A549 (cell line): Measurements from ENCODE around the gene RAPSN. TPM values are rescaled to one million over a fixed set of nuclear protein-coding genes. Genes with fewer than 3 reads are reported as not detected.

Experiments used
- ATAC-seq, 2 experiments: fragments of 200-7000 bp in 1 of 2; fragments of >200 bp in 1 of 2; cut with Nextera tagmentation in 1 of 2; cut with Tn5 transposase in 1 of 2; 3 replicates each; pipeline versions ENCODE4 v1.8.0 to v1.9.1; 2018 to 2020; ENCODE audit warnings: mild to moderate bottlenecking in 1 of 2, moderate library complexity in 1 of 2
- CTCF ChIA-PET: fragments of 300-600 bp; sonication (Branson Sonifier 250); formaldehyde crosslinking; extraction: SDS; loops from one replicate; lab custom pipeline; 2021; ENCODE audit warnings: antibody characterized with exemption, inconsistent platforms; lab: Yijun Ruan, JAX
- POLR2A ChIA-PET: fragments of 350-600 bp; formaldehyde crosslinking; extraction: SDS; loops from one replicate; lab custom pipeline; 2021; ENCODE audit warnings: antibody characterized with exemption, inconsistent platforms; lab: Yijun Ruan, JAX
- DNase-seq, 2 experiments: peaks; one replicate each; pipeline versions ENCODE4 v3.0.0 to v3.0.0-alpha.2; 2011 to 2016; ENCODE audit warnings: low read depth in 1 of 2, low spot score in 1 of 2
- FAIRE-seq: peaks from 2 replicates; lab custom pipeline; 2011; peaks lifted over from hg19 to GRCh38; lab: Jason Lieb, UNC
- H3K27ac ChIP-seq, 2 experiments: fragments of >200 bp; sonication (Bioruptor Twin); formaldehyde crosslinking; 3 replicates each; pipeline ENCODE4 v1.5.1; 2016 to 2017
- H3K4me1 ChIP-seq: fragments of >200 bp; sonication (Bioruptor Twin); formaldehyde crosslinking; 3 replicates; pipeline ENCODE4 v1.6.1; 2016
- H3K4me2 ChIP-seq: fragments of >200 bp; sonication (Bioruptor Twin); formaldehyde crosslinking; 3 replicates; pipeline ENCODE4 v1.6.1; 2016
- H3K4me3 ChIP-seq: fragments of >200 bp; sonication (Bioruptor Twin); formaldehyde crosslinking; 3 replicates; pipeline ENCODE4 v1.5.1; 2016
- H3K9me3 ChIP-seq: fragments of >200 bp; sonication (Bioruptor Twin); formaldehyde crosslinking; 3 replicates; pipeline ENCODE4 v1.6.1; 2016
- ATOH8 ChIP-seq: fragments of 250-450 bp; sonication (Bioruptor Pico); IDR thresholded peaks from 2 replicates; pipeline ENCODE4 v1.5.0; 2020; ENCODE audit warnings: low read depth, mild to moderate bottlenecking, moderate library complexity
- BCL3 ChIP-seq: fragments of >200 bp; sonication (Bioruptor Twin); formaldehyde crosslinking; IDR thresholded peaks from 3 replicates; pipeline ENCODE4 v1.6.1; 2016
- CHD2 ChIP-seq: fragments of 150-350 bp; IDR thresholded peaks from 2 replicates; pipeline ENCODE4 v1.6.1; 2014; ENCODE audit warnings: low read length; ENCODE audit not compliant: partially characterized antibody
- CHD4 ChIP-seq: fragments of 200-600 bp; sonication (generic); IDR thresholded peaks from 2 replicates; pipeline ENCODE4 v1.6.1; 2016; ENCODE audit warnings: antibody characterized with exemption, mild to moderate bottlenecking, borderline replicate concordance
- EHF ChIP-seq: fragments of 250-450 bp; sonication (Bioruptor Pico); IDR thresholded peaks from 2 replicates; pipeline ENCODE4 v1.5.0; 2020; ENCODE audit warnings: mild to moderate bottlenecking
- EHMT2 ChIP-seq: fragments of 200-600 bp; sonication (generic); IDR thresholded peaks from 2 replicates; pipeline ENCODE4 v1.6.1; 2016; ENCODE audit warnings: antibody characterized with exemption, low read depth, mild to moderate bottlenecking, moderate library complexity
- ELK1 ChIP-seq: fragments of 150-350 bp; IDR thresholded peaks from 2 replicates; pipeline ENCODE4 v1.6.1; 2014; ENCODE audit warnings: low read depth, mild to moderate bottlenecking, low read length
- FOSL2 ChIP-seq, 2 experiments: fragments of 450-650 bp in 1 of 2; fragments of >200 bp in 1 of 2; sonication (Bioruptor Twin) in 1 of 2; formaldehyde crosslinking; IDR thresholded peaks; 2 replicates each; pipeline versions ENCODE4 v1.5.0 to v1.6.1; 2016 to 2020; ENCODE audit warnings: mild to moderate bottlenecking in 1 of 2, moderate library complexity in 1 of 2
- FOXS1 ChIP-seq: fragments of 250-450 bp; sonication (Bioruptor Pico); IDR thresholded peaks from 2 replicates; pipeline ENCODE4 v1.5.0; 2020; ENCODE audit warnings: mild to moderate bottlenecking, moderate library complexity
- HEYL ChIP-seq: fragments of 250-450 bp; sonication (Bioruptor Pico); IDR thresholded peaks from 2 replicates; pipeline ENCODE4 v1.8.0; 2021; ENCODE audit warnings: mild to moderate bottlenecking, moderate library complexity
- HOXA7 ChIP-seq: fragments of 250-450 bp; sonication (Bioruptor Pico); IDR thresholded peaks from 2 replicates; pipeline ENCODE4 v1.5.0; 2020; ENCODE audit warnings: mild to moderate bottlenecking, moderate library complexity
- JUNB ChIP-seq: fragments of >200 bp; sonication (Bioruptor Twin); formaldehyde crosslinking; IDR thresholded peaks from 2 replicates; pipeline ENCODE4 v1.6.1; 2016
- MAFK ChIP-seq: fragments of 450-650 bp; IDR thresholded peaks from 2 replicates; pipeline ENCODE4 v1.6.1; 2014; ENCODE audit not compliant: partially characterized antibody
- PBX3 ChIP-seq: IDR thresholded peaks from 2 replicates; pipeline ENCODE4 v1.6.1; 2012
- POLR2AphosphoS2 ChIP-seq: conservative IDR thresholded peaks from 2 replicates; pipeline ENCODE4 v1.6.1; 2012; ENCODE audit warnings: low read length, improper control_type of control experiment, inconsistent platforms
- RAD21 ChIP-seq, 2 experiments: fragments of >200 bp in 1 of 2; sonication (Bioruptor Twin) in 1 of 2; formaldehyde crosslinking in 1 of 2; IDR thresholded peaks in 1 of 2; conservative IDR thresholded peaks in 1 of 2; 2 replicates in 1 of 2; 3 replicates in 1 of 2; pipeline ENCODE4 v1.6.1; 2012 to 2018; ENCODE audit warnings: inconsistent platforms in 1 of 2
- RFX5 ChIP-seq: fragments of 450-650 bp; IDR thresholded peaks from 2 replicates; pipeline ENCODE4 v1.7.1; 2014; ENCODE audit warnings: antibody characterized with exemption, mild to moderate bottlenecking, moderate library complexity
- TP53 ChIP-seq: fragments of 250-450 bp; sonication (Bioruptor Pico); IDR thresholded peaks from 2 replicates; pipeline ENCODE4 v1.5.0; 2021; ENCODE audit warnings: mild to moderate bottlenecking, moderate library complexity
- ZC3H11A ChIP-seq: fragments of 450-650 bp; IDR thresholded peaks from 2 replicates; pipeline ENCODE4 v1.6.1; 2014; ENCODE audit warnings: antibody characterized with exemption, mild to moderate bottlenecking
- WGBS: methylation state at CpG from one replicate; pipeline ENCODE4 v1.1.6; 2017; ENCODE audit errors: missing lambda C conversion rate; 5-methylcytosine and 5-hydroxymethylcytosine counted together
- polyA minus RNA-seq: library from RNA; depleted of rRNA, polyadenylated mRNA; stranded (reverse); fragments of >200 nt; gene quantifications from 2 replicates; pipeline ENCODE4 v1.2.3, GENCODE V29; 2011; rRNA and poly(A)+ RNA removed
- polyA plus RNA-seq, 4 experiments: library from polyadenylated mRNA; depleted of rRNA in 3 of 4; stranded (reverse); fragments of >200 nt; fragmentation: RNase III in 1 of 4; extraction: RNeasy Plus Mini Kit Qiagen cat#74134 plus additional on column Dnase treatment in 1 of 4; gene quantifications; 2 replicates in 3 of 4; 3 replicates in 1 of 4; pipeline ENCODE4 v1.2.3, GENCODE V29; 2011 to 2017
- TF ChIP-seq, protein P1 (sequence below): fragments of >200 bp; sonication (Bioruptor Twin); formaldehyde crosslinking; IDR thresholded peaks from 3 replicates; pipeline ENCODE4 v1.5.1; 2016

The RAPSN gene
- 0.08 and 0.12 TPM in 2 replicates for polyA plus RNA-seq (2011; rRNA removed)
- 0.09 and 0.11 TPM in 2 replicates for polyA plus RNA-seq (2012; cell fraction: cytosol; rRNA removed)
- 1.2 TPM in 2 replicates for polyA plus RNA-seq (2012; cell fraction: nucleus; rRNA removed)
- polyA plus RNA-seq (2017; fragmentation: RNase III; extraction: RNeasy Plus Mini Kit Qiagen cat#74134 plus additional on column Dnase treatment), result 0.17 to 0.26 TPM (median 0.21 TPM) in 3 replicates
- 0.49 and 0.91 TPM in 2 replicates for polyA minus RNA-seq

- no peak within 1 kb of the TSS for H3K4me2 ChIP-seq
- 88% methylated on average over 25 of the region's 32 CpGs for WGBS
- no peaks in the 10 kb centered on the region for H3K4me1 ChIP-seq
- TF ChIP-seq CHD4 (no peak), ELK1 (no peak), EHMT2 (no peak), BCL3 (no peak), ATOH8 (CRISPR knock-in tag) (no peak), FOSL2 (IDR thresholded peaks at IDR 0.05) (no peak), FOSL2 (CRISPR knock-in tag; IDR thresholded peaks at IDR 0.05) (no peak), HOXA7 (no peak), CHD2 (no peak), HEYL (CRISPR knock-in tag) (no peak), POLR2AphosphoS2 (no peak), FOXS1 (CRISPR knock-in tag) (no peak), JUNB (no peak)
- TF ChIP-seq, protein P1, sequence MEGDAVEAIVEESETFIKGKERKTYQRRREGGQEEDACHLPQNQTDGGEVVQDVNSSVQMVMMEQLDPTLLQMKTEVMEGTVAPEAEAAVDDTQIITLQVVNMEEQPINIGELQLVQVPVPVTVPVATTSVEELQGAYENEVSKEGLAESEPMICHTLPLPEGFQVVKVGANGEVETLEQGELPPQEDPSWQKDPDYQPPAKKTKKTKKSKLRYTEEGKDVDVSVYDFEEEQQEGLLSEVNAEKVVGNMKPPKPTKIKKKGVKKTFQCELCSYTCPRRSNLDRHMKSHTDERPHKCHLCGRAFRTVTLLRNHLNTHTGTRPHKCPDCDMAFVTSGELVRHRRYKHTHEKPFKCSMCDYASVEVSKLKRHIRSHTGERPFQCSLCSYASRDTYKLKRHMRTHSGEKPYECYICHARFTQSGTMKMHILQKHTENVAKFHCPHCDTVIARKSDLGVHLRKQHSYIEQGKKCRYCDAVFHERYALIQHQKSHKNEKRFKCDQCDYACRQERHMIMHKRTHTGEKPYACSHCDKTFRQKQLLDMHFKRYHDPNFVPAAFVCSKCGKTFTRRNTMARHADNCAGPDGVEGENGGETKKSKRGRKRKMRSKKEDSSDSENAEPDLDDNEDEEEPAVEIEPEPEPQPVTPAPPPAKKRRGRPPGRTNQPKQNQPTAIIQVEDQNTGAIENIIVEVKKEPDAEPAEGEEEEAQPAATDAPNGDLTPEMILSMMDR, result no peak
- TF ChIP-seq, all 56 proteins: peak for 0
- Histone ChIP-seq H3K9me3 (no peaks in the 10 kb centered on the region), H3K27ac (no peak within 1 kb of the TSS), H3K4me3 (no peak within 1 kb of the TSS)
- ChIA-PET CTCF (interaction anchor here (1.5 to 1.6 kb wide), 2 partner anchors 41 to 75 kb away, joined by 4 read pairs; partner anchors contain the start of gene SLC39A13), POLR2A (no interaction called here)
- ATAC-seq (peak; percentile 14 to 26; a peak in 3 of 6 replicates), FAIRE-seq (no peak), DNase-seq (no peak)
Measured at GRCh38 chr11:47448566-47449427, at the start of gene RAPSN. TSS of gene RAPSN (minus strand) at chr11:47449136. CDS start at chr11:47448964, 172 bp downstream.

DNA sequence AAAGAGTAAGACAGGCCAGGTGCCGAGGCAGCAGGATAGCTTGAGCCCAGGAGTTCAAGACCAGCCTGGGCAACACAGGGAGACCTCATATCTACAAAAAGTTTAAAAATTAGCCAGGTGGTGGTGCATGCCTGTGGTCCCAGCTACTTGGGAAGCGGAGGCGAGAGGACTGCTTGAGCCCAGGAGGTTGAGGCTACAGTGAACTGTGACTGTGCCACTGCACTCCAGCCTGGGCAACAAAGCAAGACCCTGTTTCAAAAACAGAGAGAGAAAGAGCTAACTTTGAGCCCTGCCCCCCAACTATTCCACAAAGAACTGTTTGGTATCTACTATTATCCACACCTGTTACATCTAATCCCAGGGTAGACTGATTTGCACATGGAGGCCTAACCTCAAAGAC is 49.2 kb upstream of the RAPSN start:
- ATAC-seq, result no peak
- no peaks in the 10 kb centered on the region for H3K9me3 ChIP-seq
- CTCF ChIA-PET, result interaction anchor here (1.0 kb wide), 2 partner anchors 12 to 54 kb away, joined by 3 read pairs; no protein-coding TSS in a partner anchor
- peaks cover 12% of the 10 kb centered on the region; the same call in 2 of the 3 replicates for H3K4me1 ChIP-seq
- no peak overlapping the region for H3K27ac ChIP-seq
- no peak overlapping the region for H3K4me2 ChIP-seq
- no peak for FAIRE-seq
- TF ChIP-seq TP53 (CRISPR knock-in tag) (no peak), HOXA7 (no peak), FOSL2 (IDR thresholded peaks at IDR 0.05) (no peak), FOSL2 (CRISPR knock-in tag; IDR thresholded peaks at IDR 0.05) (no peak), CHD4 (no peak), EHF (no peak), RAD21 (conservative IDR thresholded peaks at IDR 0.05 in 1 of 2, IDR thresholded peaks at IDR 0.05 in 1 of 2) (no peak), MAFK (no peak), PBX3 (no peak), RFX5 (no peak), ZC3H11A (no peak), HEYL (CRISPR knock-in tag) (no peak)
- POLR2A ChIA-PET, result no interaction called here
- DNase-seq, result no peak
- H3K4me3 ChIP-seq, result no peak overlapping the region
- 90% methylated on average over 3 of the region's 3 CpGs for whole genome bisulfite sequencing
